ENCODE results near the gene PMP22.

The PMP22 gene

DNA sequence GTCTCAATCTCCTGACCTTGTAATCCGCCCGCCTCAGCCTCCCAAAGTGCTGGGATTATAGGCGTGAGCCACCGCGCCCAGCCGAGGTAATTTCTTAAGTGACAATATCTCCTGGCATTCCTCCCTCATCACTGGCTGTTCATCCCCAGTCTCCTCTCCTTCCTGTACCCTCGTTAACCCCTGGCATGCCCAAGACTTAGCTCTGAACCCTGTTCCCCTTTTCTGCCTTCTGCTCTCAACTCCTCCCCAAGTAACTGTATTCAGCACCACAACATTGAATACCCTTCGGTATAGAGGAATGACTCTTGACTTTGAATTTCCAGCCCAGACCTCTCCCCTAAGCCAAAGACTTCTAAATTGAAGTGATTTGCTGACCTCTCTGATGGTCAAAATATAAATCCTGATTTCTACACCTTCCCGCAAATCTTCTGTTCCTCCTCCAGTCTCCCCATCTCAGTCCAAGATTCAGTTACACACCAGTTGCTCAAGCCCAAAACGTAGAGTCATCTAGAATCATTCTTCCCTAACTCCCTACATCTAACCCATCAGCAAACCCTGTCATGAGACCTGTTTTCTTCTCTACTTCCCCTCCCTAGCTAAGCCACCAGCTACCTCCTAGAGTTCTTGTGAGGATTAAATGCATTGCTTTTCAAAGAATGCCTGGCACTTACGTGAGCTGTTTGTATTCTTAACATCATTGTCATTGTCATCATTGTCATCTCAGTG, 14.8 kb downstream of the PMP22 start:
- H3K36me3 ChIP-seq: no peaks in the 10 kb centered on the region

DNA sequence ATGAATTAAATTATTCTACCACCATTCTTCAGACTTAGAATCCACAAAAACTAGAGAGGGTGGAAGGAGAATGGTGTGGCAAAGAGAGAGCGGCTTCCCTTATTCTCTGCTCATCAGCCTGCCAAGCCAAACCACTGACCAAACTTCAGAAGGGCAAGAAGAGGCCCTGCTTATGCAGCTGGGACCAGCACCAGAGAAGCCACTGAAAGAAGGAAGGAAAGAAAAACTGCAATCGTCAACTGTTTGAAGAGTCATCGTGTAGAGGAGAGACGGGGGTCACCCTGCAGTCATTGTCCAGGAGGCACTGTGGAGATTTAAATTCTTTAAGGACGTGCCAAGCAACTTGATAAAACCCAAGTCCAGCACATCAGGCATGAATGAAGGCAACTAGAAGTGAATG, 15.6 kb downstream of the PMP22 start:
- TF ChIP-seq, protein P1, sequence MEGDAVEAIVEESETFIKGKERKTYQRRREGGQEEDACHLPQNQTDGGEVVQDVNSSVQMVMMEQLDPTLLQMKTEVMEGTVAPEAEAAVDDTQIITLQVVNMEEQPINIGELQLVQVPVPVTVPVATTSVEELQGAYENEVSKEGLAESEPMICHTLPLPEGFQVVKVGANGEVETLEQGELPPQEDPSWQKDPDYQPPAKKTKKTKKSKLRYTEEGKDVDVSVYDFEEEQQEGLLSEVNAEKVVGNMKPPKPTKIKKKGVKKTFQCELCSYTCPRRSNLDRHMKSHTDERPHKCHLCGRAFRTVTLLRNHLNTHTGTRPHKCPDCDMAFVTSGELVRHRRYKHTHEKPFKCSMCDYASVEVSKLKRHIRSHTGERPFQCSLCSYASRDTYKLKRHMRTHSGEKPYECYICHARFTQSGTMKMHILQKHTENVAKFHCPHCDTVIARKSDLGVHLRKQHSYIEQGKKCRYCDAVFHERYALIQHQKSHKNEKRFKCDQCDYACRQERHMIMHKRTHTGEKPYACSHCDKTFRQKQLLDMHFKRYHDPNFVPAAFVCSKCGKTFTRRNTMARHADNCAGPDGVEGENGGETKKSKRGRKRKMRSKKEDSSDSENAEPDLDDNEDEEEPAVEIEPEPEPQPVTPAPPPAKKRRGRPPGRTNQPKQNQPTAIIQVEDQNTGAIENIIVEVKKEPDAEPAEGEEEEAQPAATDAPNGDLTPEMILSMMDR (IDR thresholded peaks at IDR 0.05): no peak

More for the DNA sequence above, 14.8 kb downstream of the PMP22 start:
- H3K27me3 ChIP-seq: peaks cover 69% of the 10 kb centered on the region
- no peaks in the 10 kb centered on the region for H3K9me3 ChIP-seq
- H3K4me3 ChIP-seq (ENCODE audit: low read depth in 1 of 2, low read length in 1 of 2): no peak overlapping the region
- H3K27ac ChIP-seq: no peak overlapping the region
- no peaks in the 10 kb centered on the region for H3K4me1 ChIP-seq (ENCODE audit: control insufficient read depth in 1 of 2, insufficient read depth in 1 of 2, low read depth in 1 of 2, low read length in 1 of 2)
- TF ChIP-seq, protein P1 (IDR thresholded peaks at IDR 0.05): no peak

DNA sequence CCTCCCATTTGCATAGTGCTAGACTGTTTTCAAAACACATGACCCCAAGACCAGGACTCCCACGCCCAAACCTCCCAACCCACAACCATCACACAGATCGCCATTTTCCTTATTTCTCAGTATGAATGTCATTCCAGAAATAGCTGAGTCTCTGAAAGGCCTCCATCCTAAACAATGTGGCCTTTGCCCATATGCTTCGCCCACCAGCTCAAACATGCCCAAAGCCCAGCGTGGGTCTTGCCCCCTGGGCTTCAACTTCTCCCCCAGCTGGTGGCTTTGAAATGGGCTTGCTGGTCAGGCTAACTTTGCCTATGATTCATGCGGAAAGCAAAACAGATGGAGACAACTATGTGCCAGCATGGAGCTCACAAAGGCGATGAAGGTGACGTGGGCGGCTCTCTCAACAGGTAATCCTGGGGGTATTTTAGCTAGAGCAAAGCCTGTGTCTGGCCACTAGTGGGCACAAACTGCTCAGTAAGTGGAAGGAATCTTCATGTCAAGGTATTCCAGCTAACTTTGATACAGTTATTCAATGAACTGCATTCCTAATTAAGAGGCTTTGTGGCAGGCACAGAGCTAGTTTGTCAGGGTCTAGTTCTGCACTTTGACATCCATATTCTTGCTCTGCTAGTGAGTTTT, 17.1 kb downstream of the PMP22 start:
- no peaks in the 10 kb centered on the region for H3K9me3 ChIP-seq
- no peak overlapping the region for H3K4me3 ChIP-seq (ENCODE audit: low read depth in 1 of 2, low read length in 1 of 2)
- TF ChIP-seq, protein P1 (IDR thresholded peaks at IDR 0.05): no peak
- no peaks in the 10 kb centered on the region for H3K4me1 ChIP-seq (ENCODE audit: control insufficient read depth in 1 of 2, insufficient read depth in 1 of 2, low read depth in 1 of 2, low read length in 1 of 2)
- H3K36me3 ChIP-seq: no peaks in the 10 kb centered on the region
- peaks cover 46% of the 10 kb centered on the region for H3K27me3 ChIP-seq
- H3K27ac ChIP-seq: no peak overlapping the region

More for the DNA sequence above, 15.6 kb downstream of the PMP22 start:
- Histone ChIP-seq H3K4me1 (ENCODE audit: control insufficient read depth in 1 of 2, insufficient read depth in 1 of 2, low read depth in 1 of 2, low read length in 1 of 2) (no peaks in the 10 kb centered on the region), H3K27ac (no peak overlapping the region), H3K27me3 (peaks cover 61% of the 10 kb centered on the region), H3K36me3 (no peaks in the 10 kb centered on the region), H3K9me3 (no peaks in the 10 kb centered on the region), H3K4me3 (ENCODE audit: low read depth in 1 of 2, low read length in 1 of 2) (no peak overlapping the region)

DNA sequence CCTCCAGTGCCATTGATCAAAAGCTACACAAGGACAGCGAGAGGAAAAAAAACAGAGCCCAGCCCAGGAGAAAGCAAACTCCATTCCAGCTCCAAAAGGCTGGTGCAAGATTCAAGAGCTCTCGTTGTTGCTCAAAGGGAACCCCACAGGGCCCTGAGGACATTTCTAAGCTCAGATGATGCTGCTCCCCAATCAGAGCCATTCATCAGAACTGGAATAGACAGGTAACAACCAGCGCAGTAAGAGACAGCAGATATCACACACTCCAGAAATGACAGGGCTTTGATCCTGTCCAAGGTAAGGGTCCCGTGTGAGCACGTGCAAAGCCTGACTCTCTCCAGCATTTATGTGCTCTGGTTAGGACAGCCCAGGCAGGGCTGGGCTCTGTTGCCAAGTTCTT, 20.1 kb downstream of the PMP22 start:
- Histone ChIP-seq H3K36me3 (no peaks in the 10 kb centered on the region), H3K4me3 (ENCODE audit: low read depth in 1 of 2, low read length in 1 of 2) (no peak overlapping the region), H3K9me3 (no peaks in the 10 kb centered on the region), H3K27ac (no peak overlapping the region), H3K27me3 (peaks cover 36% of the 10 kb centered on the region), H3K4me1 (ENCODE audit: control insufficient read depth in 1 of 2, insufficient read depth in 1 of 2, low read depth in 1 of 2, low read length in 1 of 2) (no peaks in the 10 kb centered on the region)
- TF ChIP-seq, protein P1 (IDR thresholded peaks at IDR 0.05): no peak

DNA sequence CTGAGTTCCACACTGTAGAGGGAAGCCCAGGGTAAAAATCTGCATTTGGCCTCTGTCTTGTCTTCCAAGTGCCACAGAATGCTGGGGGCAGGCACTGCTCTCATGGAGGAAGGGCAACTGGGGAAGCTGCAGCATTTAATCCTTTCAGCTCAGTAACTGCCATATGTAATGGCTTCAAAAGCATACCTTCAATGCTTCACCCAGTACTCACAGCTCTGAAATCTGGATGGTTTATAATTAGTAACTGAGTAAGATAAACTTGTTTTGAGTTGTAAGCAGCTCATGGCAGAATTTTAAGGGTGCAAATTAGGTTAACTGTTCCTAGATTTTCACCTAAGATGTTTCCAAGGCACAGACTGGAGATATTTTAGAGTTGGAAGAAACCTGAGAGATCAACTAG, 24.5 kb downstream of the PMP22 start:
- H3K4me3 ChIP-seq (ENCODE audit: low read depth in 1 of 2, low read length in 1 of 2): no peak overlapping the region
- H3K36me3 ChIP-seq: no peaks in the 10 kb centered on the region
- peaks cover 51% of the 10 kb centered on the region for H3K27me3 ChIP-seq
- TF ChIP-seq, protein P1 (IDR thresholded peaks at IDR 0.05): no peak
- peaks cover 14 to 19% of the 10 kb centered on the region in 2 experiments for H3K4me1 ChIP-seq (ENCODE audit: control insufficient read depth in 1 of 2, insufficient read depth in 1 of 2, low read depth in 1 of 2, low read length in 1 of 2)
- no peaks in the 10 kb centered on the region for H3K9me3 ChIP-seq
- no peak overlapping the region for H3K27ac ChIP-seq

Data from neutrophil (primary cell).